GM10266 (cell line): ENCODE results near the gene PRELID2.
"Not testable (repeated sequence)": the region's sequence is repeated elsewhere in the genome, so short reads cannot be mapped to it uniquely, and the experiment has no call there.

Experiments
- DNase-seq: peaks from one replicate; pipeline ENCODE4 v3.0.0; 2012; ENCODE audit errors: extremely low spot score
- TF ChIP-seq, protein P1 (sequence below): IDR thresholded peaks from 2 replicates; pipeline ENCODE4 v1.5.1; 2012; ENCODE audit warnings: mild to moderate bottlenecking, low read depth; ENCODE audit not compliant: control insufficient read depth, insufficient read depth; ENCODE audit errors: missing control alignments

PRELID2 gene

DNA sequence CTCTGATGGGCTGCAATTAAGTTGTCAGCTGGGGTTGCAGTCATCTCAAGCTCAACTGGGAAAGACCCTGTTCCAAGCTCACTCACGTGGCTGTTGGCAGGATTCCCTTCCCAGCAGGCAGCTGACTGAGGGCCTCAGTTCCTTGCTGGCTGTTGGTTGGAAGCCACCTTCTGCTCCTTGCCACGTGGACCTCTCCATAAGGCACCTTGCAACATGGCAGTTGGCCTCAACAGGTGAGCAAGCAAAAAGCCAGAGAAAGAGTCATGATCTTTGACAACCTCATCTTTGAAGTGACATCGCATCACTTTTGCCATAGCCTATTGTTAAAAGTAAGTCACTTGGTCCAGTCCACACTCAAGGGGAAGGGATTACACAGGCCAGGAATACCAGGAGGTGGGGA is 17.8 kb upstream of the PRELID2 start:
- TF ChIP-seq, protein P1, sequence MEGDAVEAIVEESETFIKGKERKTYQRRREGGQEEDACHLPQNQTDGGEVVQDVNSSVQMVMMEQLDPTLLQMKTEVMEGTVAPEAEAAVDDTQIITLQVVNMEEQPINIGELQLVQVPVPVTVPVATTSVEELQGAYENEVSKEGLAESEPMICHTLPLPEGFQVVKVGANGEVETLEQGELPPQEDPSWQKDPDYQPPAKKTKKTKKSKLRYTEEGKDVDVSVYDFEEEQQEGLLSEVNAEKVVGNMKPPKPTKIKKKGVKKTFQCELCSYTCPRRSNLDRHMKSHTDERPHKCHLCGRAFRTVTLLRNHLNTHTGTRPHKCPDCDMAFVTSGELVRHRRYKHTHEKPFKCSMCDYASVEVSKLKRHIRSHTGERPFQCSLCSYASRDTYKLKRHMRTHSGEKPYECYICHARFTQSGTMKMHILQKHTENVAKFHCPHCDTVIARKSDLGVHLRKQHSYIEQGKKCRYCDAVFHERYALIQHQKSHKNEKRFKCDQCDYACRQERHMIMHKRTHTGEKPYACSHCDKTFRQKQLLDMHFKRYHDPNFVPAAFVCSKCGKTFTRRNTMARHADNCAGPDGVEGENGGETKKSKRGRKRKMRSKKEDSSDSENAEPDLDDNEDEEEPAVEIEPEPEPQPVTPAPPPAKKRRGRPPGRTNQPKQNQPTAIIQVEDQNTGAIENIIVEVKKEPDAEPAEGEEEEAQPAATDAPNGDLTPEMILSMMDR: no peak
- DNase-seq: no peak

DNA sequence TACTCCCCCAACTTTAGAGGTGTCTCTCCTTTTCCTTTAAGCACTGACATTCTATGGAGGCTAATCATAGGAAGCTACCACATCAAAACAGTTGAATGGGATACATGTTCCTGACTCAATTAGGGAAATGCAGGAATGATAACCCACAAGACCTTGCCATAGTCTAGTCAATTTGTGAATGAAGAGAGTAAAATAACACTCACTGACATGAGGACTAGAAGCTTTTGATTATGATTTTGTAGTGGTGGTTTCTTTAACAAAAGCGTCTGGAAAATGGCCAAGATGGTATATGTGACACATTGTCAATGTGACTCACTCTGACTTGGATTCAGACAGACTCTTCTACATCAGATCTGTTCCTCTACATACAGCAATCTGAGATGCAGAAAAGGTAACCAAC is 13.7 kb upstream of the PRELID2 start:
- TF ChIP-seq, protein P1: no peak
- no peak for DNase-seq

DNA sequence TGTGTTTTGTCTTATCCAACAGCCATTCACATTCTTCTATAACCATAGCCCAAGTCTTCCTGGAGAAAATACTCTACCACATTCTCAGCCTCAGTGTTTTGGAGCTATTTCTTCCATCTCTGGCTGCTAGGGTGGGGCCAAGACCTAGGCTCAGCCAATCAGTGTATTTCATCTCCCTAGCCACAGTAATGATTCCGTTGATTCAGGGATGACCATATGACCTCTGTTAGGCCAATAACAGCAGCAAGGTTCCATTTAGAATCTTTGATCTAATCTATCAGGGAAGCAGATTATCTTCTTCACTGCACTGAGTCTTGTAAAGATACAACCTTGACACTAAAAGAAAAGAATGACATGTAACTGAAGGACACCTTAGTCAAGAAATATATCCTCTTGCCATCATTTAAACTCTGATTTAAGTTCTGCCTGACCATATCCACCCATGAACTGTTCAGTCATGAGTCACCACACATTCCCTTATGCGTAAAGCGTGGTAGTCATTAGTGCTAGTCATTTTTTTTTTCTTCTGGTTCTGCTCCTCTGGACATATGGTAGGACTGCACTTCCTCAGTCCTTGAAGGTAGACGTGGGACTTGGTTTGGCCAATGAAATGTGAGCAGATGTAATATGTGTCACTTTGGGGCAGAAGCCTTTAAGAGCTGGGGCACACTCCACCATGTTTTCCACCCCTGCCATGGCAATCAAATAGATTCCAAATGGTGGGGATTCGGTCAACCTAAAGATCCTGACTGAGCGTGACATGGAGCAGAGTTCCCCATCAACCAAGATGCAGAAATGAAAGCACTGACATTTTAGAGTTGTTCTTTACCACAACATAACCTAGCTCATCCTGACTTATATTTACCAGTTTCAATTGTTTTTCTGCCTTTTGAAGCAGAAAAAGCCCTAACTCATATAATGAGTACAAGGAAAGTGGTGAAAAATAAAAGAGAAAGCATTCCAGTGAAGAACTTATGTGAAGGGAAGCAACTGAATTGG is 12.7 kb upstream of the PRELID2 start:
- DNase-seq: no peak
- TF ChIP-seq, protein P1: no peak

DNA sequence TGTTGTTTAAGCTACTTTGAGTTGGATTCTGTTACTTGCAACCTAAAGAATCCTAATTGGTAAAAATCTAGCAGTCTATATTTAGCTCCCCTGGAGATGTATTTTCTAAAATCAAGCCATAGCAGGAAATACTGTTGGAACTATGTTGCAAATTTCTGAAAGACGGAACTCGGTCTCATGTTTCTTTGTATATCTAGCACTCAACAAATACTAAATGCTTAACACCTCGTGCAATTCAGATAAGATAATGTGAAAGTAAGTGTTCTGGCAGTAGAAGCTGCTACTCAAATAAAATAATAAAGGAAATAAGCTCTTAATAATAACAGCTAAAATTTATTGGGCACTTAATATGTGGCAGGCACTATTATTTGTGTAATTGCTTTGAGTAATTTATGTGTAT is 10.9 kb upstream of the PRELID2 start:
- no peak for DNase-seq
- TF ChIP-seq, protein P1: no peak

DNA sequence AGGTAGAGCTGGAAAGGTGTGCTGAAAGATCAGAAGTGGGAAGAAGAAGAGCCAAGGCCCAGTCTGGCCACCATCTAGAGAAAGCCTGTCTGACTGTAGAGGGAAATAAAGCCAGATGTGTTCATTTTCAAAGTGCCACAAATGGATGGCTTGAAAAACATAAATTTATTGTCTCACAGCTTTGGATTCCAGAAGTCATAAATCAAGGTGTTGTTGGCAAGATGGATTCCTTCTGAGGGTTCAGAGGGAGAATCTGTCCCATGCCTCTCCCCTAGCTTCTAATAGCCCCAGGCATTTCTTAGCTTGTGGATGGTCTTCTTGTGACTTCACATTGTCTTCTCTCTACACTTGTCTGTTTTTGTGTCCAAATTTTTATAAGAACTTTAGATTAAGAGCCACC is 6.2 kb upstream of the PRELID2 start:
- DNase-seq: no peak
- TF ChIP-seq, protein P1: no peak

DNA sequence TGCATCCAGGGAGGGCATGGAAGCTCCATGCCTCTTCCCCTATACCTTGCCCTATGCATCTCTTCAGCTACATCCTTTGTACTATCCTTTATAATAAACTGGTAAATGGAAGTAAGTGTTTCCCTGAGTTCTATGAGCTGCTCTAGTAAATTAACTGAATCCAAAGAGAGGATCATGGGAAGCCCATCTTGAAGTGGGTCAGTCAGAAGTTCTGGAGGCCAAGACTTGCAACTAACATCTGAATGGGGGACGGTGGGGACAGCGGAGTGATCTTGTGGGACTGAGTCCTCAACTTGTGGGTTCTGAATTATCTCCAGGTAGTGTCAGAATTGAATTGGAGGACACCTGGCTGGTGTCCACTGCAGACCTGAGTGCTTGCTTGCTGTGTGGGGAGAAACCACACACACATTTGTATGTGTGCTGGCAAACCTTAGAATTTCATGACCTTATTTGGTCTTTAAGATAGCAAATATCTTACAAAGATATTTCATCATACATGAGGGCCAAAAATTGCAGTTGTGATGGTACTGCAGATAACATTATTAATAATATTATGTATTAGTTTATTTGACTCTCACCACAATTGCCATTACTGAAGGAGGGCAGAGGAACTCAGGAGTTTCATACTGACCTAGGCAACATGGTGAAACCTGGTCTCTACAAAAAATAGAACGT is 5.5 kb upstream of the PRELID2 start:
- DNase-seq: no peak
- TF ChIP-seq, protein P1: no peak

DNA sequence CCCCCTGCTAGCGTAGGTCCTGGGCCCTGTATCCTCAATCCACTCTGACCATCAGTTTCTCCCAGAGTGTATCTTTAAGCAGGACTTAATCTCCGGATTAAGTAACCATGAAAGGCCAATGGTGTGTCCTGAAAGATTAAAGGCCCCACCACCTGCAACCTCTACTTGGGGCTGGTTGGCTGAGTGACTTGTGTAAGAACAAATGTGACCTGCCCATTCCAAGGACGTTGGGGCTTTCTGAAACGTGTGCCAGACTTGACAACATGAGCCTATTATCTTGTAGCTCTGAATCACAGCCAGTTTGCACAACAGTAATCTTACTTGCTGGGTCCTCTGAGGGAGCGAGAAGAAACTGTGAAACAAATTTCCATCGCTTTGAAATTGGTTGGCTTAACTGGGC is 3.1 kb upstream of the PRELID2 start:
- TF ChIP-seq, protein P1: no peak
- DNase-seq: no peak

DNA sequence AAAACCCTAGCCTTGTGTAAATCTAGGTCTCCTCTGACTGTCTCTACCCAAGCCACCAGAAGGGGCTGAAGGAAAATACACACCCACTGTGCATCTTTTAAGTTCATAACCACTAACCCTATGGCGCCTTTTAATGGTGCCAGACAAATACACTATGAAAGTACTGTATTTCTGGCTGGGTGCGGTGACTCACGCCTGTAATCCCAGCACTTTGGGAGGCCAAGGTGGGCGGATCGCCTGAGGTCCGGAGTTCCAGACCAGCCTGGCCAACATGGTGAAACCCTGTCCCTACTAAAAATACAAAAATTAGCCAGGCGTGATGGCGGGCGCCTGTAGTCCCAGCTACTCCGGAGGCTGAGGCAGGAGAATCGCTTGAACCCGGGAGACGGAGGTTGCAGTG is 1.1 kb upstream of the PRELID2 start:
- DNase-seq: not testable (repeated sequence)
